Breast epithelium (tissue), 3 donors: ENCODE data around the gene ASB9.

Experiments
- CTCF ChIP-seq, 3 donors: fragments of 450-650 bp; IDR thresholded peaks; one replicate each; pipeline ENCODE4 v1.5.1; 2016 to 2017; ENCODE audit warnings: antibody characterized with exemption in 3 of 3, mild to moderate bottlenecking in 3 of 3, moderate library complexity in 3 of 3
- POLR2A ChIP-seq: fragments of 450-650 bp; IDR thresholded peaks from one replicate; pipeline ENCODE4 v1.6.1; 2016; ENCODE audit warnings: antibody characterized with exemption, mild to moderate bottlenecking, moderate library complexity
- POLR2AphosphoS5 ChIP-seq, 3 donors: sonication (generic); formaldehyde crosslinking; IDR thresholded peaks; one replicate each; pipeline ENCODE4 v1.6.1; 2017; ENCODE audit warnings: antibody characterized with exemption in 3 of 3

- TF ChIP-seq CTCF (IDR thresholded peaks at IDR 0.05) (no peak), POLR2A (no peak), POLR2AphosphoS5 (IDR thresholded peaks at IDR 0.05) (no peak)
These were observed 7.7 kb upstream of the ASB9 start for GRCh38 chrX:15277604-15278003.
